GM12875 (cell line): ENCODE data around the gene FAM13C.

Experiments used
- H3K4me3 ChIP-seq: one replicate; pipeline ENCODE4 v1.5.1; 2011; ENCODE audit warnings: low read depth, low read length, control low read depth
- TF ChIP-seq, protein P1 (sequence below): IDR thresholded peaks from 2 replicates; pipeline ENCODE4 v1.5.1; 2011; ENCODE audit warnings: low read depth, mild to moderate bottlenecking, control low read depth, inconsistent platforms, low read length, moderate library complexity, borderline replicate concordance; ENCODE audit not compliant: insufficient read depth

Gene FAM13C

GRCh38 chr10:59222788-59223187, 139.6 kb downstream of the FAM13C start:
- TF ChIP-seq, protein P1, sequence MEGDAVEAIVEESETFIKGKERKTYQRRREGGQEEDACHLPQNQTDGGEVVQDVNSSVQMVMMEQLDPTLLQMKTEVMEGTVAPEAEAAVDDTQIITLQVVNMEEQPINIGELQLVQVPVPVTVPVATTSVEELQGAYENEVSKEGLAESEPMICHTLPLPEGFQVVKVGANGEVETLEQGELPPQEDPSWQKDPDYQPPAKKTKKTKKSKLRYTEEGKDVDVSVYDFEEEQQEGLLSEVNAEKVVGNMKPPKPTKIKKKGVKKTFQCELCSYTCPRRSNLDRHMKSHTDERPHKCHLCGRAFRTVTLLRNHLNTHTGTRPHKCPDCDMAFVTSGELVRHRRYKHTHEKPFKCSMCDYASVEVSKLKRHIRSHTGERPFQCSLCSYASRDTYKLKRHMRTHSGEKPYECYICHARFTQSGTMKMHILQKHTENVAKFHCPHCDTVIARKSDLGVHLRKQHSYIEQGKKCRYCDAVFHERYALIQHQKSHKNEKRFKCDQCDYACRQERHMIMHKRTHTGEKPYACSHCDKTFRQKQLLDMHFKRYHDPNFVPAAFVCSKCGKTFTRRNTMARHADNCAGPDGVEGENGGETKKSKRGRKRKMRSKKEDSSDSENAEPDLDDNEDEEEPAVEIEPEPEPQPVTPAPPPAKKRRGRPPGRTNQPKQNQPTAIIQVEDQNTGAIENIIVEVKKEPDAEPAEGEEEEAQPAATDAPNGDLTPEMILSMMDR: no peak
- H3K4me3 ChIP-seq: no peak overlapping the region

GRCh38 chr10:59216178-59216869, 146.0 kb downstream of the FAM13C start:
- TF ChIP-seq, protein P1: no peak
- no peak overlapping the region for H3K4me3 ChIP-seq

- TF ChIP-seq, protein P1: no peak
- no peak overlapping the region for H3K4me3 ChIP-seq
Observed at GRCh38 chr10:59214160-59214559, 148.2 kb downstream of the FAM13C start.

DNA sequence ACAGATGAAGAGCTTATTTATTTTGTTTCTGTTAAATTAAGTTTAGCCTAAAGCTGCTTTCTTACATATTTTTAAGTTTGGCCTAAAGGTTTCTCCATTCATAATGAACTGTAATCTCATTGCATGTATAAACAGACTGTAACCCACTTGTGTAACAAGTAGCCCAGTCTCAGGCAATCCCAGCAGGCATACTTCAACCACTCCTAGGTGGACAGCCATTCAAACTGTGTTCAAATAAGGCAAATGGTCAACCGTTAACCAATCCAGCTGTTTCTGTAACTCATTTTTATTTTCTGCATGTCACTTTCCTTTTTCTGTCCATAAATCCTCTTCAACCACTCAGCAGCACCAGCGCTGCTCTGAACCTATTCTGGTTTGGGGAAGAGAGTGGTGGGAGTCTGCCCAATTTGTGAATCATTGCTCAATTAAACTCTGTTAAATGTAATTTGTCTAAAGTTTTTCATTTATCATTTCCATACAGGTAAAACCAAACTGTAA, 150.0 kb downstream of the FAM13C start:
- no peak overlapping the region for H3K4me3 ChIP-seq
- TF ChIP-seq, protein P1: no peak

GRCh38 chr10:59206204-59206720, 156.1 kb downstream of the FAM13C start:
- TF ChIP-seq, protein P1: no peak
- no peak overlapping the region for H3K4me3 ChIP-seq
